HL-60/S4 treated with retinoic acid at 250 ng/mL for 4 days and 3 days (cell line): ENCODE measurements around the gene EXOC1.

ENCODE experiments used
- in situ Hi-C: fragments of 300-500 bp; cut with MboI; formaldehyde crosslinking; loops from 2 replicates; pipeline ENCODE4 v1.7.0; 2022; ENCODE audit warnings: low sequenced_read_pairs

EXOC1 gene

GRCh38 chr4:55947912-55948725 lies 94.7 kb downstream of the EXOC1 start:
- in situ Hi-C loops: no loop called here

GRCh38 chr4:55948726-55949481 lies 95.5 kb downstream of the EXOC1 start, which contains the start of gene CEP135:
CEP135 (plus strand) TSS chr4:55948945; CDS start chr4:55952131, 3,186 bp downstream.
- in situ Hi-C loops: no loop called here

DNA sequence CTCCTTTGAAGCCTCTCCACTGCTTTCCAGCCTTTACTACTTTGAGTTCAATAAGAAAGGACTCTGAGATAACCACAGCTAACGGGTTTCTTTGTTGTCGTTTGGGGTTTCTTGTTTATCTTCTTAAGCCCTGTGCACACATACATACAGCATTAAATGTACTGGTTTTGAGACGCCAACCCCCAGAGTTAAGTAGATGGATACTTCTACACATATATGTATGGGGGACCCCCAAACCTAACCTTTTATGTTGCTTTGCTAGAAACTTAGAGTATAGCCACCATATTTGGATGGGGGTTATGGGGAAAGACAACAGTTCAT lies 96.0 kb downstream of the EXOC1 start:
- in situ Hi-C loops: no loop called here

DNA sequence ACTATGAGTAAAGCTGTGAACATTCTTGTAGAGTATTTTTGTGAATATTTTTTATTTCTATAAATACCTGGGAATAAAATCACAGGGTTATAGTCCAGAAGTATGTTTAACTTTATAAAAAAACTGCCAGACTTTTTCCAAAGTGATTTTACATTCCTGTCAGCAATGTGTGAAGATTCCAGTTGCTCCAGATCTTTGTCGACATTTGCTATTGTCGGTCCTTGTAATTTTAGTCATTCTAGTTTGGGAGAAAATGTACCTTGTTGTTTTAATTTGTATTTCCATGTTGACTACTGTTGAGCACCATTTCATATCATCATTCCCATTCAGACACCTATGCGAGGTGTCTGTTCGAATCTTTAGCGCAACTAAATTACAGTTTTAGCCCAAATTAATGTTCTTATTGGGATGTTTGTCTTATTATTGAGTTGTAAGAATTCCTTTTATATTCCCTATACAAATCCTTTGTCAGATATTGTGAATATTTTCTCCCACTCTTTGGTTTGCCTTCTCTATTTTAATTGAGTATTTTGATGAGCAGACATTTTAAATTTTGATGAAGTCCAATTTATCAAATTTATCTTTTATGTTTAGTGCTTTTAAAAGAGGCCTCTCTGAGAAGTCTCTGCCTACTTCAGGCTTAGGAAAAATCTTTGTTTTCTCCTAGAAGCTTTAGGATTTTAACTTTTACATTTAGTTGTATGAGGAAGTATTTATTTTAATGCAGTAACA lies 97.9 kb downstream of the EXOC1 start:
- in situ Hi-C loops: no loop called here
